ENCODE results near the gene TERB1. TPM values are rescaled to one million over a fixed set of nuclear protein-coding genes. Genes with fewer than 3 reads are reported as not detected.

TERB1 gene
- total RNA-seq, 1 experiment from 2014 or later, result not detected

- intact Hi-C loops (cut with micrococcal nuclease), result no loop called here
- H3K9ac ChIP-seq (ENCODE audit: low read length), result no peak overlapping the region
- CTCF ChIA-PET, result interaction anchor here (1.0 to 3.7 kb wide), 2 partner anchors 14 to 24 kb away, joined by 3 to 29 read pairs; partner anchors contain the start of gene NAE1
These were observed 43.7 kb upstream of the TERB1 start for GRCh38 chr16:66845080-66845410.

More at GRCh38 chr16:66845080-66845410, 43.7 kb upstream of the TERB1 start:
- no peak overlapping the region for H3K4me2 ChIP-seq (ENCODE audit: low read length)
- no peak for TF ChIP-seq MAX (IDR thresholded peaks at IDR 0.05)
- no peak for TF ChIP-seq FOSL1 (IDR thresholded peaks at IDR 0.05; ENCODE audit: low read depth)
- no peak for TF ChIP-seq CEBPB (IDR thresholded peaks at IDR 0.05; ENCODE audit: low read depth)
- TF ChIP-seq SP1 (IDR thresholded peaks at IDR 0.05; ENCODE audit: low read depth), result no peak
- TF ChIP-seq ZFX (IDR thresholded peaks at IDR 0.05), result no peak
- no peak for TF ChIP-seq CBX3 (IDR thresholded peaks at IDR 0.05; ENCODE audit: low read depth)
- TF ChIP-seq TCF7L2 (IDR thresholded peaks at IDR 0.05; ENCODE audit: borderline replicate concordance, extremely low read depth, insufficient read depth, insufficient read length), result no peak
- TF ChIP-seq ZBTB33 (IDR thresholded peaks at IDR 0.05; ENCODE audit: extremely low read depth, insufficient replicate concordance, low read length), result no peak
- H3K79me2 ChIP-seq (ENCODE audit: insufficient read depth, low read length), result no peaks in the 10 kb centered on the region
- H3K27ac ChIP-seq (ENCODE audit: low read depth, low read length), result no peak overlapping the region
- no peaks in the 10 kb centered on the region for H3K36me3 ChIP-seq (ENCODE audit: control insufficient read depth in 1 of 2, insufficient read depth in 2 of 2, low read length in 2 of 2)
- H3K27me3 ChIP-seq (ENCODE audit: insufficient read depth, low read length), result no peaks in the 10 kb centered on the region
- H3K9me2 ChIP-seq (ENCODE audit: insufficient read depth), result no peaks in the 10 kb centered on the region
- peaks cover 7 to 16% of the 10 kb centered on the region in 2 experiments; a peak in 3 of 4 replicates for H3K4me1 ChIP-seq (ENCODE audit: control insufficient read depth in 1 of 2, insufficient read depth in 2 of 2, low read length in 2 of 2)
- H4K20me1 ChIP-seq (ENCODE audit: insufficient read depth), result no peaks in the 10 kb centered on the region
- DNase-seq (ENCODE audit: low read depth, low spot score) (no peak), ATAC-seq (no peak)
- ChIA-PET RAD21 (ENCODE audit: low non-redundant PET in 1 of 2, low total read pairs in 2 of 2, uncharacterized antibody in 2 of 2, unreplicated experiment in 2 of 2) (no interaction called here), POLR2A (no interaction called here)
- no peak overlapping the region for H2AFZ ChIP-seq (ENCODE audit: low read depth, low read length, poor library complexity, severe bottlenecking)
- no peaks in the 10 kb centered on the region for H3K9me3 ChIP-seq (ENCODE audit: control insufficient read depth in 1 of 2, insufficient read depth in 1 of 2, low read depth in 1 of 2, low read length in 2 of 2)
- no peak overlapping the region for H3K4me3 ChIP-seq (replicated peaks in 1 of 2; ENCODE audit: low read depth in 1 of 2, low read length in 2 of 2)
- BruUV-seq (replicated peaks), result no TSS peak
